Inferior parietal cortex (tissue), 1 donor: ENCODE data around the gene MMP2.

ENCODE experiments used
- DNase-seq: peaks from one replicate; pipeline ENCODE4 v3.0.0-alpha.2; 2016; ENCODE audit errors: extremely low spot score

MMP2 gene

DNA sequence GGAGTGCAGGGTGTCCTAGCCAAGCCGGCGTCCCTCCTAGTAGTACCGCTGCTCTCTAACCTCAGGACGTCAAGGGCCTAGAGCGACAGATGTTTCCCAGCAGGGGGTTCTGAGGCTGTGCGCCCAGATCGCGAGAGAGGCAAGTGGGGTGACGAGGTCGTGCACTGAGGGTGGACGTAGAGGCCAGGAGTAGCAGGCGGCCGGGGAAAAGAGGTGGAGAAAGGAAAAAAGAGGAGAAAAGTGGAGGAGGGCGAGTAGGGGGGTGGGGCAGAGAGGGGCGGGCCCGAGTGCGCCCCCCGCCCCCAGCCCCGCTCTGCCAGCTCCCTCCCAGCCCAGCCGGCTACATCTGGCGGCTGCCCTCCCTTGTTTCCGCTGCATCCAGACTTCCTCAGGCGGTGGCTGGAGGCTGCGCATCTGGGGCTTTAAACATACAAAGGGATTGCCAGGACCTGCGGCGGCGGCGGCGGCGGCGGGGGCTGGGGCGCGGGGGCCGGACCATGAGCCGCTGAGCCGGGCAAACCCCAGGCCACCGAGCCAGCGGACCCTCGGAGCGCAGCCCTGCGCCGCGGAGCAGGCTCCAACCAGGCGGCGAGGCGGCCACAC lies at the start of gene MMP2:
Gene MMP2 (plus strand): TSS at position 372 of the 603 bp plus-strand sequence. CDS start 282 bp downstream, outside the sequence.
- no peak for DNase-seq

DNA sequence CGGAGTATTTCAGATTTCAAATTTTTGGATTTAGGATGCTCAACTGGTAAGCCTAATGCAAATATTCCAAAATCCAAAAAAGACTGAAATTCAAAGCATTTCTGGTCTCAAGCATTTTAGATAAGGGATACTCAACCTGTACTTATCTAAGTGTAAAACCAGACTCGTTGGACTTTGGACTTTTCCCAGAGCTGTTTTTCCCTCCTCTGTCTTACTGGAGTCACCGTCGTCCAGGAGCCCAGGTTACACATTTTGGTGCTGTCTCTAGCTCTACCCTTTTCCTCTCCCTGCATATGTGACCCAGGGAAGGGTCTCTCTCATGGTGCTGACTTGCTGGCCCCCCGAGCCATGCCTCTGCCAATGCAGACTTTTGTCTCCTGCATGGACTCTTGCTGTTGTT lies 46.0 kb upstream of the MMP2 start:
- no peak for DNase-seq

GRCh38 chr16:55433535-55433934 lies 45.5 kb upstream of the MMP2 start:
- no peak for DNase-seq

- no peak for DNase-seq
These were observed 45.0 kb upstream of the MMP2 start for GRCh38 chr16:55434000-55434399.

- no peak for DNase-seq
These were observed 43.6 kb upstream of the MMP2 start for GRCh38 chr16:55435387-55435786.

DNA sequence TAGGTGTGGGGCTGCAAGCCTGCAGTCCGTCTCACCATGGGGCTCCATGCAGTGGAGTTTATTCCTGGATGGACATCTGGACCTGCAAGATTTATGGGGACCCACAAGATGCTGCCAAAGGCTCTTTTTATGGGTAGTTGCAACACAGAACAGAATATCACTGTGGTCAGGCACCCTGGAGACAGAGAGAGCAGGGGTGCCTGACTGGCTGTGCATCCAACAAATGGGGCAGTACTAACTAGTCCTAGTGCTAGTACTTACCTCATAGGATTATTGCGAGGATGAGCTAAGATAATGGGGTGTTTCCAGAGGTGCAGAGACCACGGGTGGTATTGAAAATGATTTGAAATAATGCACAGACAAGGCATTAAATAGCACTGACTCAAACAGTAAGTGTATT lies 42.4 kb upstream of the MMP2 start:
- DNase-seq, result no peak

DNA sequence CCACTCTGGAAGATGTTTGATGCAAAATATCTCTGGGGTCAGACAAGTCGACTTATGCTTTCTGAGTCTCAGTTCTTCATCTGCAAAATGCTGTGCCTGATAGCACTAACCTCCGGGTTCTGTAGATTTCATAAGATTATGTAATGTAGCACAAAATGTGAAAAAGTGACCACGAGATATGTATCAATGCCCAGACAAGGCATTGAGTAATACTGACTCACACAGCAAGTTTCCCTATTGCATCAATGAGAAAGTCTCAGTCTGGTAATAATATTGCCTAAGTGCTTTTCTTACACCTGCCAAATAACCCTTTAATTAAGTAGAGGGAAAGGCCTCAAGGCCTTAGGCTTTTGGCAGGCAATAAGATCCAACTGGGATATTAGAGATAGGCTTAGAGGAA lies 41.4 kb upstream of the MMP2 start:
- no peak for DNase-seq

- no peak for DNase-seq
These were observed 40.7 kb upstream of the MMP2 start for GRCh38 chr16:55438281-55438680.

- DNase-seq, result no peak
These were observed 39.8 kb upstream of the MMP2 start for GRCh38 chr16:55439101-55439690.

DNA sequence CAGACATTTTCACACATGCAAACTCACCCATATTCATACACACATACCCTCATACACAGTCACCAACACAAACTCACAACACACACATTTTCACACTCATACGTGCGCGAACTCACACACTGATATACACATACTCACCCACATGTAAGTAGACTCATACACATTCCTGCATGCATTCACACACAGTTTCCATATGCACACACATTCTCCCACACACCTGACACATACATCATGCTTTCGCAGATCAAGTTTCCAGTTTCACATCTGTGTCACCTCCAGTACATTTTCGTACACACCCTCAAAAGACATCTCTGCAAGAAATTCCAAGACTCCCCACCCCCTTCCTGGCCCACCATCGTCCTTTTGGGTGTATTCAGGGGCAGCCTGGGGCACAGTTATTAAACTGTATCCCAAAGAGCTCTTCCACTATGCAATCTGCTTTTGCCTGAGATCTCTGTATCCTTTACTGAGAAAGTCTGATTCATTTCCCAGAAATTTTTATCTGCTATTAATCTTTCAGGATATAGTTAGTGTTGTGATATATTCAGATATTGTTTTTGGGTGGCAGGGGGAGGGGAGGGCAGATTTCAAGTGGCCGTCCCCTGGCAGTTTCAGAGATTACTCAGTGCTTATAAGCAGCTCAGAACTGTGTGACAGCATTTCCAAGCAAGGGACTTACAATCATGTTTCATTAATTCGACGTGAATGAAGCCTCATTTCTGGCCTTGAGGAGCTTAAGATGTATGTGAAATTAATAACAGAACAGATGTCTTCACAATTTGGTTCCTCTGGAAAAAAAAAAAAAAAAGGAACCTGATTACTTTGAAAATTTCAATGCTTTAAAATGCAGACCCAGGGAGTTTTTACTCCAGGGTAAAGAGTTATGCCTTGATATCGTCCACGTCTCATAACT lies 35.3 kb upstream of the MMP2 start:
- DNase-seq, result no peak

- peak; percentile 12 for DNase-seq
These were observed 34.1 kb upstream of the MMP2 start for GRCh38 chr16:55444754-55445485.

- DNase-seq, result no peak
These were observed 31.8 kb upstream of the MMP2 start for GRCh38 chr16:55447231-55447630.

GRCh38 chr16:55452996-55453395 lies 26.0 kb upstream of the MMP2 start:
- DNase-seq, result no peak

DNA sequence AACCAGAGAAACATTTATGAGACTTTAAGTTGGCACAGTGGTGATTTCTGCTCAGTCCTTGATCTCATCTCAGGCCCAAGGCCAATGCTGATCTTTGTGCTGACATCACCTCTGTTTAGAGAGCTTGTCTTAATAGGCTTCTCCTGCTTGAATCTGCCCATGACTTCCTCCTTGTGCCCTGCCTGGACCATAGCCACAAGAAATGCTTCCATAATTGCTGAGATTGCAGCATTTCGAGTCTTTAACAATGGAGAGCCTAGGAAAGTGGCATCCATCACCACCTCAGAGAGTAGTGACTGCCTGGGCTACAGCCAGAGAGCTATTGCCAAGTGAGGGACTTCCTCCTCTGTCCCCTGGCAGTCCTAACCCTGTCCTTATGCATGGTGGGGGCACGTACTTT lies 25.1 kb upstream of the MMP2 start:
- DNase-seq, result no peak

DNA sequence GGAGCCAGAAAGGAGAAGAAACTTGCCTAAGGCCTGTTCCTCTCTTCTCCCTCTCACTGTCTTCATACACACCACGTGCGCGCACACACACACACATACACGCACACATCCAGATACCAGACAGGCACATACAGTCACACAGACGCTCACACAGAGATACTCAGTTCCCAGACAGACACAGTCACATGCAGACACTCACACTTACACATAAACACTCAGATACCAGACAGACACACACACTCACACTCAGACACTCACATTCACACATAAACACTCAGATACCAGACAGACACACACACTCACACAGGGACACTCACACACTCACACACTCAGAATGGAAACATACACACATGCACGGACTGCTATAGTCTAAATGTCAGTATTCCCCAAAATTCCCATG lies 24.1 kb upstream of the MMP2 start:
- DNase-seq, result no peak

DNA sequence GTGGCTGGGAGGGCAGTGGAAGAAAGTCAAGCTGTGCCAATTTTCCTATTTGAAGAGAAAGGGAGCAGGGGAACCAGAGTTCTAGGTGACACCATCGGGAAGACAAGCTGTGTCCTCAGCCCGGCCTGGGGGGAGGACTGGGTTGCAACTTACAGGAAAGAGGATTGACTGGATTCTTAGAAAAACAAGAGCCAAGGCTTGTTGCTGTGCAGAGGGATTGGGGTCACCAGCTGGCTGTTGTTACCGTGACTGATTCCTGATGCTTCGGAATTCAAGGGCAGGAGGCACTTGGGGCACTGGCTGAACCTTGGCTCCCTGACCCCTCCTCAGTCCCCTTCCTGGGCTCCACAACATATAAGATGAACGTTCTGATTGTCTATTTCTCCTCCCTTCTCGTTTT lies 16.8 kb upstream of the MMP2 start:
- no peak for DNase-seq

DNA sequence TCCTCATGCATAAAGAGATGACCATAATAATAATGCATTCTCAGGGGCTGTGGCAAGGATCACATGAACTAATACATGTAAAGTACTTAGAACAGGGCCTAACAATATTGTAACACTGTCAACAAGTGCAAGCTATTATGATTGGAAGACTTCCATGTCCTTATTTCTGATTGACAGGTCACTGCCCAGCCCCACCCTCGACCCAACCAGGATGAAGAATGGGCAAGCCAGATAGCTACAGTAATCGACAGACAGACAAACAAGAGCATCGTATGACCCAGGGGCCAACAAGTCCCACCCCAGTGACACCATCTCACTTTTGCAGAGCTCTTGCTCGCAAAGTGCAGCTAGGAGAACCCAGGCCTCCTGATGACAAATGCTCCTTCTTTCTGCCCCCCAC lies 14.6 kb upstream of the MMP2 start:
- DNase-seq, result no peak

GRCh38 chr16:55465077-55465896 lies 13.7 kb upstream of the MMP2 start:
- peak; percentile 95 for DNase-seq

DNA sequence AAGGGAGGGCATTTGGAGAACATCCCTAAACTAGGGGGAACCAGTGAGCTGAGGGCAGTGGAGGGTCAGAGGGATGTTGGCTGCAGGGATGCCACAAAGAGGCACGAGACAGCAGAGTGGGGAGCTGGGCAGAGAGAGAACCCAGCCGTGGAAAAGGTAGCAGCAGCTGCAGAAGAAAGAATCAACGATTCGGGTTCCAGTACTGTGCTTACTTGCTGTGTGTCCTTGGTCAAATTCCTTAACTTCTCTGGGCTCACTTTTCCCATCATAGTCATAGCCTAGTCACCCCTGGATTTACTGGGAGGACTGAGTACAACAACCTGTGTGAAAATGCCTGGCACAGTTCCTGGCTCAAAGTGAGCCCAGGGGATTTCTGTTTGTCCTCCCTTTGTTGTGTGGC lies 12.8 kb upstream of the MMP2 start:
- DNase-seq, result no peak

DNA sequence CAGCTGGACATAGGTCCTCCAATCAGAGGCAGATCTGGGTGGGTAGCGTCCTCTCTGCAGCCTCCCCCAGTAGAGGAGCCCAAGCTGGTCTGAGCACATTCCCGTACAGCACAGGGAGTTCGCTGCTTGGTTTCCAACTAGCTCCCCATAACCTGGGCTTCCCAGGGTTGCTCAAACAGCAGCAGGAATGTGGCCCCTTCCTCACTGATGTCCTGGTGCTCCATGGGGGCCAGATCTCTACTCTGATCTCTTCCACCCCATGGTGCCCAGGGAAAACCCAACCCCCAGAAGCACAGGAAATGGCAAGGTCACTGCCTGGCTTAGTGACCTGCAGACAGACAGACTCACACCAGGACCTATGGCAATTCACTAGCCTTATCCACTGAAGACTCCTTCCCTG lies 11.1 kb upstream of the MMP2 start:
- no peak for DNase-seq

- DNase-seq, result no peak
These were observed 10.5 kb upstream of the MMP2 start for GRCh38 chr16:55468352-55468990.
